Activated CD8-positive, alpha-beta memory T cell treated with anti-CD3 and anti-CD28 coated beads, Interleukin-2, amount 10 ng/mL, durations not matched to agents 7 days and 5 days (primary cell): Measurements from ENCODE around the gene C12orf50. TPM values are rescaled to one million over a fixed set of nuclear protein-coding genes. Genes with fewer than 3 reads are reported as not detected.

ENCODE experiments used
- ATAC-seq: fragments of 150-1000 bp; cut with Tn5 transposase; one replicate; pipeline ENCODE4 v1.10.0; 2021; ENCODE audit warnings: moderate library complexity
- CTCF ChIA-PET: fragments of 350-600 bp; sonication (Branson Sonifier 250); formaldehyde crosslinking; loops from one replicate; lab custom pipeline; 2021; ENCODE audit warnings: antibody characterized with exemption; lab: Charles Lee
- DNase-seq: peaks from one replicate; pipeline ENCODE4 v3.0.0-alpha.2; 2020
- H3K27ac Mint-ChIP-seq: one replicate; pipeline ENCODE4 v1.8.0; 2021; ENCODE audit warnings: mild to moderate bottlenecking, mixed read lengths
- H3K27me3 Mint-ChIP-seq: one replicate; pipeline ENCODE4 v1.8.0; 2021; ENCODE audit warnings: mixed read lengths
- H3K36me3 Mint-ChIP-seq: one replicate; pipeline ENCODE4 v1.8.0; 2021; ENCODE audit warnings: mild to moderate bottlenecking, mixed read lengths
- H3K4me1 Mint-ChIP-seq: one replicate; pipeline ENCODE4 v1.8.0; 2021; ENCODE audit warnings: mixed read lengths
- H3K4me3 Mint-ChIP-seq: one replicate; pipeline ENCODE4 v1.8.0; 2021; ENCODE audit warnings: mild to moderate bottlenecking, moderate library complexity, mixed read lengths
- H3K9me3 Mint-ChIP-seq: one replicate; pipeline ENCODE4 v1.8.0; 2022; ENCODE audit warnings: low read depth, mixed read lengths
- total RNA-seq, 2 experiments: library from RNA; stranded (reverse); gene quantifications; one replicate each; pipeline ENCODE4 v1.2.3, GENCODE V29; 2021

C12orf50 gene, protein sequence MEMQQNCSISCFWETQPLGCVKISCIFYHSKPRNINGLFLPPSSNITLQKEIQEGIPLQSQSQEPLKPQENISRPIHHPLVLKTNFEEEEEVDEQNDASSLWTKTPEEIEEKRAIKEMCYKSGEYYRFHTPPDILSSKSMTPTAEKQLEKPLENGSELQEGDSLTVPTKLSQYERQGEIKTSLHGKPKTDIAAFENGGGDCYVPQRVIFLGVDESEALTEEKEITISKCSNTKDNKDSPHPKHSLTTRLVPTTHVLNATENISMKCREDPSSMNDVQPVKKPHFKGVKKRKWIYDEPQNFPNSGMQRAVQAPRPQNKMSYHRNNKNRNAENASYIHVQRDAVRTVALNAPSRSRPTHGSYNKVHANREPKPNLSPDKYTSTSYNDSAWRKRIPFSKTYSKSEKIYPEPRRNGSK
- under 1 TPM in 1 of 2 experiments, not detected in 1; 0.18 TPM for total RNA-seq

- Mint-ChIP-seq H3K27ac (no peak within 1 kb of the TSS), H3K4me3 (no peak within 1 kb of the TSS), H3K4me1 (peaks cover 5% of the 10 kb centered on the region), H3K9me3 (no peaks in the 10 kb centered on the region), H3K36me3 (no peaks in the 10 kb centered on the region), H3K27me3 (peaks cover 11% of the 10 kb centered on the region)
- no peak for DNase-seq
- CTCF ChIA-PET: no interaction called here
- no peak for ATAC-seq
Measured at GRCh38 chr12:88029093-88029665, at the start of gene C12orf50. C12orf50 (minus strand) TSS chr12:88029401; CDS start chr12:88026962, 2,439 bp downstream.

GRCh38 chr12:88067301-88067700 is 38.1 kb upstream of the C12orf50 start:
- peaks cover 19% of the 10 kb centered on the region for H3K4me1 Mint-ChIP-seq
- H3K4me3 Mint-ChIP-seq: no peak overlapping the region
- H3K27ac Mint-ChIP-seq: no peak overlapping the region
- no peaks in the 10 kb centered on the region for H3K27me3 Mint-ChIP-seq
- CTCF ChIA-PET: interaction anchor here (1.1 to 1.3 kb wide), 2 partner anchors 9 to 13 kb away, joined by 3 read pairs; no protein-coding TSS in a partner anchor
- H3K36me3 Mint-ChIP-seq: peaks cover 28% of the 10 kb centered on the region
- H3K9me3 Mint-ChIP-seq: no peaks in the 10 kb centered on the region
- no peak for DNase-seq
- no peak for ATAC-seq

DNA sequence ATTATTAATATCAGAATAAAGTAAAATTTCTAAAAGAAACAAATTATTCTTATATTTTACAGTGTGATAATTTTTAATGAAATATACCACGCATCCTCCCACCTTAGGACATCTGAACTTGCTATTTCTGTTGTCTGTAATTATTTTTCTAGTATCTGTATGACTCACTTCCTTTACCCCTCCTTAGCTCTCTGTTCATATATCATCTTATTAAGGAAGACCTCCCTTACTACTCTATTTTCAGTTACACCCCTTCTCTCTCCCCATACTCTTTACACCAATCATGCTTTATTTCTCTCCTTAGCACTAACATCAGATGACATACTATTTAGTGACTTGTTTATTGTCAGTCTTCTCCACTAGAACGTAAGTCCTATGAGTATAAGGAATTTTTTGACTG is 34.2 kb upstream of the C12orf50 start:
- Mint-ChIP-seq H3K27ac (no peak overlapping the region), H3K4me1 (peaks cover 22% of the 10 kb centered on the region), H3K9me3 (no peaks in the 10 kb centered on the region), H3K4me3 (no peak overlapping the region), H3K27me3 (no peaks in the 10 kb centered on the region), H3K36me3 (peaks cover 22% of the 10 kb centered on the region)
- DNase-seq (no peak), ATAC-seq (peak; percentile 23)
- CTCF ChIA-PET: interaction anchor here (1.5 kb wide), 1 partner anchor 10 kb away, joined by 4 read pairs; no protein-coding TSS in a partner anchor

GRCh38 chr12:88062474-88062873 is 33.3 kb upstream of the C12orf50 start:
- H3K9me3 Mint-ChIP-seq: no peaks in the 10 kb centered on the region
- CTCF ChIA-PET: interaction anchor here (1.5 kb wide), 1 partner anchor 9 kb away, joined by 4 read pairs; no protein-coding TSS in a partner anchor
- H3K4me3 Mint-ChIP-seq: no peak overlapping the region

DNA sequence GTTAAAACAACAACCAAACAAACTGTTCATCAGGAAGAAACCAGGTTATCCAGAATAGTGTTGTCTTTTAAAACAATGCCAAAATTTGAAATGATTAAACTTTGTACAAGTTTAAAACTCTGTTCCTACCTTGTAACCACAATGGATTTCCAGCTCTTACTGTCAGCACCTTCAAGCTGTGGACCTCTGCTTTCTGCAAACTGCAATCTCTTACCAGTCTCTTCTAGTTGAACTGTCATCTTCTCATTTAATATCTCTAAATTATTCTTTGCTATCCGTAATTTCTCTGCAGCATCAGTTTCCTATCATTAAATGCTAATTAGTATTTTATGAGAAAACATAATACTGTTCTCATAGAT is 29.5 kb upstream of the C12orf50 start:
- H3K36me3 Mint-ChIP-seq: peaks cover 25% of the 10 kb centered on the region
- H3K4me1 Mint-ChIP-seq: peaks cover 14% of the 10 kb centered on the region

More at GRCh38 chr12:88062474-88062873, 33.3 kb upstream of the C12orf50 start:
- H3K36me3 Mint-ChIP-seq: peaks cover 26% of the 10 kb centered on the region
- H3K27ac Mint-ChIP-seq: no peak overlapping the region
- no peaks in the 10 kb centered on the region for H3K27me3 Mint-ChIP-seq
- DNase-seq (no peak), ATAC-seq (no peak)
- H3K4me1 Mint-ChIP-seq: peaks cover 21% of the 10 kb centered on the region

GRCh38 chr12:88057994-88058718 is 29.0 kb upstream of the C12orf50 start:
- Mint-ChIP-seq H3K27me3 (no peaks in the 10 kb centered on the region), H3K9me3 (no peaks in the 10 kb centered on the region), H3K4me3 (no peak overlapping the region), H3K36me3 (peaks cover 21% of the 10 kb centered on the region), H3K27ac (no peak overlapping the region), H3K4me1 (peaks cover 10% of the 10 kb centered on the region)
- ATAC-seq: no peak
- CTCF ChIA-PET: interaction anchor here (1.0 kb wide), 1 partner anchor 9 kb away, joined by 3 read pairs; no protein-coding TSS in a partner anchor
- no peak for DNase-seq

More for the DNA sequence above, 29.5 kb upstream of the C12orf50 start:
- ATAC-seq (no peak), DNase-seq (no peak)
- no peak overlapping the region for H3K4me3 Mint-ChIP-seq
- CTCF ChIA-PET: interaction anchor here (1.0 kb wide), 1 partner anchor 9 kb away, joined by 3 read pairs; no protein-coding TSS in a partner anchor
- no peaks in the 10 kb centered on the region for H3K27me3 Mint-ChIP-seq
- H3K9me3 Mint-ChIP-seq: no peaks in the 10 kb centered on the region
- H3K27ac Mint-ChIP-seq: no peak overlapping the region

- CTCF ChIA-PET: no interaction called here
- Mint-ChIP-seq H3K4me1 (no peaks in the 10 kb centered on the region), H3K27ac (no peak overlapping the region), H3K9me3 (no peaks in the 10 kb centered on the region), H3K36me3 (peaks cover 13% of the 10 kb centered on the region), H3K27me3 (no peaks in the 10 kb centered on the region), H3K4me3 (no peak overlapping the region)
- ATAC-seq: no peak
- DNase-seq: no peak
Measured at GRCh38 chr12:88056571-88056970, 27.4 kb upstream of the C12orf50 start.

DNA sequence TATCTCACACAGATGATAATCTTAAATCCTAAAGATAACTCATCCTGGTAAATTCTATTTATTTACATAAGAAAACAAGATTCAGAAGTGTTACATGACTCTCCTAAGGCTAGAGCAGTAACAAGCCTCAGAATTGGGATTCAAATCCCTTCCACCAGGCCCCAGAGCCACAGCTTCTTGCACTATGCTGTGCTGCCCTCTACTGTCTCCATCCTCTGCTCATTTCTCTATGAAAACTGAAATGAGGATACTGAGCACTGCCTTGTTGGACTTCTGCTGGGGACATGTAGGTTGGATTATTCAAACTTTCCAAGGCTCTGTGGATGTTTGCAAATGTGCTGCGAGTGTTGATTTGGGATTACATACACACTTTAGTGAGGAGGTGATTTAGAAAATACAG is 23.5 kb upstream of the C12orf50 start:
- Mint-ChIP-seq H3K27ac (no peak overlapping the region), H3K4me1 (no peaks in the 10 kb centered on the region), H3K9me3 (no peaks in the 10 kb centered on the region), H3K36me3 (peaks cover 13% of the 10 kb centered on the region), H3K27me3 (no peaks in the 10 kb centered on the region), H3K4me3 (no peak overlapping the region)
- no peak for DNase-seq
- ATAC-seq: peak; percentile 55
- CTCF ChIA-PET: interaction anchor here (1.2 kb wide), 1 partner anchor 11 kb away, joined by 4 read pairs; no protein-coding TSS in a partner anchor

GRCh38 chr12:88044035-88044434 is 14.8 kb upstream of the C12orf50 start:
- H3K4me1 Mint-ChIP-seq: peaks cover 16% of the 10 kb centered on the region
- H3K27me3 Mint-ChIP-seq: no peaks in the 10 kb centered on the region
- no peak overlapping the region for H3K4me3 Mint-ChIP-seq
- DNase-seq (no peak), ATAC-seq (no peak)
- no peak overlapping the region for H3K27ac Mint-ChIP-seq
- no peaks in the 10 kb centered on the region for H3K9me3 Mint-ChIP-seq
- CTCF ChIA-PET: interaction anchor here (1.4 kb wide), 1 partner anchor 12 kb away, joined by 4 read pairs; no protein-coding TSS in a partner anchor
- peaks cover 45% of the 10 kb centered on the region for H3K36me3 Mint-ChIP-seq

GRCh38 chr12:88037770-88038169 is 8.6 kb upstream of the C12orf50 start:
- Mint-ChIP-seq H3K36me3 (peaks cover 12% of the 10 kb centered on the region), H3K27ac (no peak overlapping the region), H3K9me3 (no peaks in the 10 kb centered on the region), H3K27me3 (no peaks in the 10 kb centered on the region), H3K4me1 (peaks cover 54% of the 10 kb centered on the region), H3K4me3 (no peak overlapping the region)
- DNase-seq: no peak
- CTCF ChIA-PET: no interaction called here
- ATAC-seq: no peak

- Mint-ChIP-seq H3K36me3 (peaks cover 11% of the 10 kb centered on the region), H3K4me3 (peak overlapping the region; percentile 89), H3K9me3 (no peaks in the 10 kb centered on the region), H3K27ac (peak overlapping the region; percentile 96), H3K27me3 (no peaks in the 10 kb centered on the region), H3K4me1 (peaks cover 52% of the 10 kb centered on the region)
- ATAC-seq (no peak), DNase-seq (no peak)
- CTCF ChIA-PET: no interaction called here
Measured at GRCh38 chr12:88036353-88036965, 7.3 kb upstream of the C12orf50 start.

DNA sequence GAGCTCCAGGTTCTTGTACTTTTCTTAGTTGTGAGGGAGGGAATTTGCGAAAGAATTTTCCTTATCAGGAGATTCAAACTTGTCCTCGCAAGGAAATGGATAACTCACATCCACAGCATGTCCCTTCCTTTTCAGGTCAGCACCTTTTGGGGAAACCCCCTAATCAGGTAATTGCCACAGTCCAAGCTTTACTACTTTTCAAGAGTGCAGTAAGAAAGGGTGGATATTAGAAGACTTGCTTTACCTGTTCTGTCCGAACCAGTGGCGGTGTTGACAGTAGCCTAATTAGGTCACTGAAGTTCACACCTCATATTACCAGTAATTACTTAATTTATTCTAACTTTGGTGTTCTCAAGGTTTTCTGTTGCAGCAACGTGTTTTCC is 6.7 kb upstream of the C12orf50 start:
- H3K9me3 Mint-ChIP-seq: no peaks in the 10 kb centered on the region
- no peak for ATAC-seq
- peak overlapping the region; percentile 96 for H3K27ac Mint-ChIP-seq
- peaks cover 8% of the 10 kb centered on the region for H3K36me3 Mint-ChIP-seq
- H3K4me3 Mint-ChIP-seq: peak overlapping the region; percentile 89
- H3K4me1 Mint-ChIP-seq: peaks cover 49% of the 10 kb centered on the region
- CTCF ChIA-PET: no interaction called here
- H3K27me3 Mint-ChIP-seq: no peaks in the 10 kb centered on the region
- DNase-seq: no peak
